B cell (primary cell): ENCODE results near the gene PLEKHH1.

Experiments used
- CTCF ChIP-seq: fragments of 200-600 bp; IDR thresholded peaks from one replicate; pipeline ENCODE4 v1.8.0; 2022; ENCODE audit warnings: antibody characterized with exemption, mild to moderate bottlenecking
- EZH2 ChIP-seq: IDR thresholded peaks from 2 replicates; pipeline ENCODE4 v1.6.1; 2012; ENCODE audit warnings: borderline replicate concordance, low read depth, mild to moderate bottlenecking, moderate library complexity, low read length; ENCODE audit not compliant: insufficient read depth, poor library complexity, severe bottlenecking

GRCh38 chr14:67500981-67501380, 32.1 kb upstream of the PLEKHH1 start:
- no peak for TF ChIP-seq CTCF
- no peak for TF ChIP-seq EZH2
